Putamen (tissue), 1 donor: Measurements from ENCODE around the gene PROS1.

ENCODE experiments used
- DNase-seq: peaks from one replicate; pipeline ENCODE4 v3.0.0-alpha.2; 2016; ENCODE audit warnings: low spot score

Gene PROS1

DNA sequence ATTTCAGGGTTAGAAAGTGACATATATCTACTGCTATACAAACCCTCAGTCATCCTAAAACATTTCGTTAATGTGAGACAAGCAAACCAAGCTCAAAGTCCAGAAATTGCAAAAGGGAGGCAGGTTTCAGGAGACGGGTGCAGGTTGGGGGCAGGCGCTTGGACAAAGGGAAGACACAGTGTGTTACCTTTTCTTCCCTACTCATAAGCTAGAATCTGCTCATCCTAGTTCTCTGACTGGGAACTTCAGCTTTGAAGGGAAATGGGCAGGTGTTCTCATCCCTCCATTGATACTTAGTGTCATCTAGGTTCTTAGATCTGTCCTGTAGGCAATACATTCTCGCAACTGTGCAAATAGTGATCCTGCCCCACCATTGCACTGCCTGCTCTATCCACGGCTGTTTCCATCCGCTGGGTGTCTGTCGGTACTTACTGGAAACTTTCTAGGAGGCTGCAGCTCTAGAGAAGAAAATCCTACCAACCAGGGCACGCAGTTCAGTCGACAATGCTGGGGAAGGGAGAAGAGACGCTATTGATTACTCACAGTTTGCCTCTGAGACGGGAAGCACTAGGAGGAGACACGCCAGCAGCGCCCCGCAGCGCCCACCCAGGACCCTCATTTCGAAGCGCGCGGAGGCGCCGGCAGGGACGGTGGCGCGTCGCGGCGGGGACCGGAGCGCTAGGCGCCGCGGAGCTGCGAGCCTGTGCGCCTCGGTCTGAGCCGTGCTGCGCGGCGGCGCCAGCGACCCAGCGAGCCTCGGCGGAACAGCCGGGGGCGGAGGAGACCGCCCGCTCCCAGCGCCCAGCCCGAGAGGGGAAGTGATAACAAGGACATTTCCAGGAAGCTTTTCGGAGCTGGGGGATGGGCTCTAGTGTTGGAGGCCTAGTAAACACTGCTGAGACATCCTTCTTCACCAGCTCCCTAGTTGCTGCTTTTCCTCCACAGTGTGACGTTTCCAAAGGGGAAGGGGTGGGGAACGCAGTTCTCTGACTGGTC is at the start of gene PROS1:
TSS of gene PROS1 (minus strand) at position 766 of the 996 bp plus-strand sequence. CDS start at position 619, 147 bp downstream.
- DNase-seq, result peak; percentile 63

DNA sequence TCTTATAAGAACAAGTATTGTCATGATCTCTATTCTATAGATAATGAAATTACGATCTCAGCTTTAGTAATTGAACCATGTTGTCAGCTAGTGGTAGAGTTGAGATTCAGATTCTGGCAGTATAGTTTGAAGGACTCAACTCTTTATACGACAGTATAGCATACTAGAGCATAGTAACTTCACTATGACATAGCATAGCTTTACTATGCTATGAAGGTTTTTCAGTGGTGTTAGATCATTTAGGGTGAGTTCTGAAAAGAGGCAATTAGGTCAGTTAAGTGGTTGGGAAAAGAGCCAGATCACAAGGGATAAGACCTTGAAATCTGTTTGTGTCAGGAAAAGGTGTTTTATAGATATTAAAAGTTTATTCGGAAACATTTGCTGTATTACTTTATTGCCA is 46.6 kb upstream of the PROS1 start:
- no peak for DNase-seq

DNA sequence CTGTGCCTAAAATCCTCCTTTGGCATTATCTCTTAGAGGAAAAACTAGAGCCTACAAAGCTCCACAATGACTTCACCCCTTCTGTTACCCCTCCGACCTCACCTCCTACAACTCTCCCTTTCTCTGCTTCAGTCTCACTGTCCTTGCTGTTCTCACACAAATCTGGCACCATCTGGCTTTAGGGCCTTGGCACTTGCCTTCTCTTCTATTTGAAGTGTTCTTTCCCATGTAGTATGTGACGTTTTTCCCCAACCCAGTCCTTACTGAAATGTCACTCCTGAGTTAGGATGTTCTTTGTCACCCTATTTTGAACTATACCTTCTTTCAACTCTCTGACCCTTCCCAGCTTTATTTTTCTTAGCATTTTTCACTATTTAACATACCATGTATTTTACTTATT is 46.0 kb upstream of the PROS1 start:
- no peak for DNase-seq

DNA sequence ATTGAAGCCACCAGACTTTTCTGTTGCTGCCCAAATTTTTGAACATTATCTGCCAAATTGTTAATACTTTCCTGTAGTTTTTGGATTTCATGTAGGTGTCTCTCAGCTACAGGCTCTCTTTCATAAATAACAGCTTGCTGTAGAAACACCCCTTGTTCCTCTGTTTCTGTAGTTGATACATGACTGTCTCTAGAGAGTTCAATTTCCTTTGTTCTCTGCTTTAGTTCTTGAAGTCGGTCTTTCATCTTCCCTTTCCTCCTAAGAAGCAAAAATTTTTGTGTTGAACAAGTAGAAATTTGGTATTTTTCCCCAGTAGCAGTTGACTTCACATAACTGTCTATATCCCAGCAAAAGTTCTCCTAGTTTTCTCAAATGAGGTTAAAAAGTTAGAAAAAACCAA is 41.3 kb upstream of the PROS1 start:
- no peak for DNase-seq

DNA sequence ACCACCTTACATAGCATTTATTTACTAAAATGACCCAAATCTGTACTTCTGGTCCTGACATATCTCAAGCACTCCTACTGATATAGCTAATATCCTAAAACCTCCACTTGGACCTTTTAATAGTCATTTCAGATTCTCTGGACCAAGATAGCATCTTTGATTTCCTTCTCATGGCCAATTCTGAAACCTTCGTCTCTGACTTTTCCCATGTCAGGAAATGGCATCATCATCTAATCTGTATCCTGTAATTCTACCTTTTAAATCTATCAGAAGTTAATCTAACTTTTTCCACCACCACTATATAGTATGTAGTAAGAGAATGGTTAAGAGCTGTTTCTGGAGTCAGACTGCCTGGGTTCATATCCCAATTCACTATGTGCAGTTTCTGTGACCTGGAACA is 38.5 kb upstream of the PROS1 start:
- DNase-seq, result no peak

DNA sequence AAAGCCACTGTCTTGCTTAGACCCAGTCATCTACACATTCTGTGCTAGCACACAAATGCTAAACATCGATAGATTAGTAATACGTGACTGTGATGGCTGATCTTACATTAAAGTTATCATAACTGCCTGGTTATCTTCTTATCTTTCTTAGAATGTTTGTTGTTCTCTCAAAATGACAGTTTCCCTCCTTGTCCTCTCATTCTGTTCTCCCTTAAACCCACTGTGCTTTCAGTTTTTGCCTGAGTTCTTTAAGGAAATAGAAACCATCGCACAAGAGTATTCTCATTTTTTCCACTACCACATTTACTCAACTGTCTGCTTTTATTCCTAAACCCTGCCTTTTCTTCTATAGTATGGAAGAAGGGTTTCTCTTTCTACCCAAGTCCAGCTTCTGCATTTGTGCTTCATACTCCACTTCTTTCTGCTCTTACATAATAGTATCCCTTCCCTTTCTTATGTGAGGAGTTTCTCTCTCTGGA is 37.6 kb upstream of the PROS1 start:
- no peak for DNase-seq

DNA sequence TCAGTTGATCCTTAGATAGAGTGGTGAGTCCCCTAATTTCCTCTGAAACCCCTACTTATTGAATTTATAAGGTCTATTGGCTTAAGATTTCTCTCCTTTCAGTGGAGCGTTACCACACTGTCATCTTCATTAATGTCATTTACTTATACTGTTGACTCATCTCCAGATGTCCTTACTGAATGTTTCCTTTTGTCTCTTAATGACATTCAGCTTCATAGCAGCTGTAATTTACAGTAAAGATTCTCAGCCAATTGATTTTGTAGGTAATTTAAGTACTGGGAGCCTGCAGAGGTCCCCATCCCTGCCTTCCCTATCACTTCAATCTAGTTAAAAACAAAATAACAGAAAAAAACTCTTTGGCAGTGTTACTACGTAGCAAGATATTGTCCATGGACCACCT is 35.9 kb upstream of the PROS1 start:
- no peak for DNase-seq

DNA sequence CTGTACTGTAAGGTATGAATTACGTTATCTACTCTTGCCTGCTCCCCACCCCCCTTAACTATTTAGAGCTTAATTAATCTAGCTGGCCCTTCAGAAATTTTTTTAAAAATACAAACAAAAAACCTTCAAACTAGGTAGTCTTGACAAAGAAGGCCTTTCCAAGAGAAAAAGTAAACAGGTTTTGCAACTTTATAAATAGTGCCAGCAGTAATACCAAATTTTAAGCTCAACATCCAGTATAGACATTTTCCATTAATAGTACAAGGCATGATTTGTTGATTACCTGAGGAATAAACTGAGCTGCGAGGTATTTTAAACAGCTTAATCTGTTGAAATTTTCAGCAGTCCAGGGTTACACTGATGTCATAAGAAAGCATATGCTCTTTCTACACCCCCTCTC is 34.6 kb upstream of the PROS1 start:
- no peak for DNase-seq

DNA sequence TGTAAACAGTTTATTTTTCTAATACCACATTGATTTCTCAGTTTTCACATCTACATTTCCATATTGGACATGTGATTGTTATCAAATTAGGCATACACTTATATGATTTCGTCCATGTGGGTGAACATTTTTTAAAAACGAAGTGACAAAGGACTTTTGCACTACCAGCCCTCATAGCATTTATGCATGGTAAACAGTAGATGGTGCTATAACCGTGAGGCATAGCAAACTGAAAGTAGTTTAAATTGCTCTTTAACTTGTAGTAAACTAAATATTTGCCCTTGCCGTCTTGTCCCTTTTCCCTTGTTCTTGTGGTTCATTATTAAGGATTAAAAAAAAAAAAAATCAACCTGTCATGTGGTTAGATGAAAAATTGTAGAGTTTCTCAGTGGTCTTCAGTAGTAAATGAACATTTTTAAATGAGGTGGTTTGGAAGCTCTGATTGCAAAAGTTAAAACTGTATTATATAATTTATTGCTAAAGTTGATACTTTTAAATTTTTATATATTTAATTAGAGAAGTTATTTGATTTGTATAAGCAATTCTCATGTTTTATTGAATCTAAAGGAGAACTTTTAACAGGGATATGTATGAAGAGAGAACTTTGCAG is 30.7 kb upstream of the PROS1 start:
- DNase-seq, result peak; percentile 39

DNA sequence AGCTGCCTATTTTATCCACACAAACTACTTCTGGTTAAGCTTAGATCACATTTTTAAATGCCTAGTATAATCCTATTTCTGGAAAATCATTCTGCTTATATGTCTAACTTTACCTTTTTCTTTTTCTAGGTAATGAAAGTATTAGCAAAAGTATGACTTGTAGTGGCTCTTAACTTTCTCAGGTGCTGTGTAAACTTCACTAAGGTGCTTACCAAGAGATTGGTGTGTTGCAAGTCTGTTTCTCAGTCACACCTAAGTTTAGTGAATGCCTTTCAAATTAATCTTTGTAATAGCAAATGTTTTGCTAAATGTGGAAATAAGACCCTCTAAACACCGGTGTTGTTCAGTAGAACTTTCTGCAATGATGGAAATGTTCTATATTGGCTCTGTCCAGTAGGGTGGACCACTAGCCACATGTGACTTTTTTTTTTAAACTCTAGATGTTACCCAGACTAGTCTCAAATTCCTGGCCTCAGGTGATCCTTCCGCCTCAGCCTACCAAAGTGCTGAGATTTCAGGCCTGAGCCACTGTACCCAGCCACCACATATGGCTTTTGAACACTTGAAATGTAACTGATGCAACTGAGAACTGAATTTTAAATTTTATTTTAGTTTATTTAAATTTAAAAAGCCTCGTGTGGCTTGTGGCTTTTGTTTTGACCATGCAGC is 28.3 kb upstream of the PROS1 start:
- DNase-seq, result no peak

DNA sequence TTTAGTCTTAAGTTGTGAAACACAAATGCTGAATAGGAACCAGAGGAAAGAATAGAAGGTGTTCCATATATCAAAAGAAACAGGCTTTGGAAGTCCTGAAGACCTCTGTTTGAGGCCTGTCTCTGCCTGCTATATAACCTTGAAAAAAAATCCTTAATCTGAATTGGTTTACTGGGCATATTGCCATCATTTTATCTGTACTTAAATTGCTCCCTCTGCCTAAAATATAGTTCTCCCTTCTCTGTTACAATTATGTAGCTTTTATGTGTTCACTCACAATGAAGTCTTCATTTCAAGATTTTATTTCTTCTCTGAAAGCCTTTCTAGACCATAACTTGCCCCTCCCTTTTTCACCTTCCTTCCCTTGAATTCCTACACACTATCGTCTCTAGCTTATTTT is 27.5 kb upstream of the PROS1 start:
- DNase-seq, result no peak

DNA sequence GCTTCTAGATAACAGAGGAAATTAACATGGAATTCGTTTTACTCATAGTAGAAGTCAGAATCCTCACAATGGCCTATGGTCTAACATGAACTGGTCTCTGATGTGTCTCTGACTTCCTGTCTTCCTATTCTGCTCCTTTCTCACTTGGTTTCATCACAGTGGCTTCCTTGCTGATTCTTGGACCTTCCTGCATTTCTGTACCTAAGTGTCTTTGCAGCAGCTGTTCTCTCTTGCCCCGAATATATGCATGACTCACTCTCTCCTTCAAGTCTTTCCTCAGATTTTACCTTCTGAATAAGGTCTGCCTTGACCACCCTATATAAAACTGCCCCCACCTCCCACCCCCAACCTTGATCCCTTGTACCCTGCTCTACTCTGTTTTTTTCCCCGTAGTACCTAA is 20.4 kb upstream of the PROS1 start:
- DNase-seq, result no peak

DNA sequence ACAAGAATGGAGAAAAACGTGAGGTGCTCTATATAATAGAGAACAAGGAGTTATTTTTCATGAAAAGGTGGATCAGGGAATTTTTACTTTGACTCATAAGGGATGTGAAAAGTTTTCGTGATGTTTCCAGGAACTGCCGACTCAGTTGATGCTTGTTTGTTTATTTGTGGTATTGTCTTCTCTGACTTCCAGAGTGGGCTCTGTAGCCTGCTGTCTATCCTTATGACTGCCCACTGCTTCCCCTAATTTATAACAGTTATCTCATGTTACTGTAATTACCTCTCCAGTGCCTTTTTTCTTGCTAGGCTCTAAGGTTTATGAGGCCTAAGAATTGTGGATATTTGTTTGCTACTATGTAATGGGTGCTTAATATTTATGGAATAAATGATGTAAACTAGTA is 18.5 kb upstream of the PROS1 start:
- DNase-seq, result no peak

DNA sequence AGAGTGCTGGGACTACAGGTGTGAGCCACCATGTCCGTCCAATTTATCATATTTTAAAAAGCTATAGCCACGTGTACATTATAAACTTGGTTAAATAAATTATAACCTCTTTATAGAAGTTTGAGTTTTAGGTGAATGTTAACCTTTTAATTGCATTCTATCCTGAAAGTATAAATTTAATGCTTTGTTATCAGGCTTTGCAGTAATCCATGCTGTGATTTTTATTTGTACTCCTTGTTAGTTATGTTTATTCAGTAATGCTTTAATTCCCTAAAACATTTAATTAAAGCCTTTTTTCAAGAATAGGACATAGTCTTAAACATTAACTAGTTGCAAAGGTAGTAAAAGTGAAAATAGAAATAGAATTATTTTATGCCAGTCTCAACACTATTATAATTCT is 17.9 kb upstream of the PROS1 start:
- DNase-seq, result no peak

DNA sequence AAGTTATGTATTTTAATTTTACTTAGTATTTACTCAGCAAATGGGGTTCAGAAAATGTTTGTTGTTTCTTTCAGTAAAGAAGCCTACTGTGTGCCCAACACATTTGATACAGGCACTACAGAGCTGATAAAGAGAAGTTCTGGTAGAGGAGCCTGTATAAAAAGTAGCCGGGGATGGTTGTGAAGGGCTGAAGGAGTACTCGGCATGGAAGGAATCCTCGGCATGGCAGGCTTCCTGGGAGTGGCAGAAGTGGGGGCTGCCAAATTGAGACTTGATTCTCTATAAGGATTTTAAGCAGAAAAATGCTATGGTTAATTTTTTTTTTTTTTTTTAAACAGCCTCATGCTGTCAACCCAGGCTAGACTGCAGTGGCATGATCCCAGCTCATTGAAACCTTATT is 15.5 kb upstream of the PROS1 start:
- no peak for DNase-seq

DNA sequence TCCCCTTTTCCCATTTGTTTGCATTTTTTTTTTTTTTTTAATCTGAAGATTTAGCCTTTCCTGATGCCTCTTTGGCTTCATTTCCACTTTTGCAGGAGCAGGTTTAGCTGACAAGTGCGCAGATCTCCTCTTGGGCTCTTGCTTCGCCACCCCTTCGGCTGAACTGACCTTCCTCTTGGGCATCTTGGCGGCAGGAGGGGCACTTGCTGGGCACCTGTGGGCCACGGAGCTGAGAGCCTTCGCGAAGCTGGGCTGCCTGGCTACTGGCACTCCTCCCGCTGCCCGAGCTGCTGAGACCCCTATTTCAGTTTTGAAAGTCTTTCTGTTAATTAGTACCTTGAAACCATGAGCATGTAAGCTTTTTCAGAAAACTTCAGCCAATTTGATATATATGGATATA is 15.1 kb upstream of the PROS1 start:
- no peak for DNase-seq

DNA sequence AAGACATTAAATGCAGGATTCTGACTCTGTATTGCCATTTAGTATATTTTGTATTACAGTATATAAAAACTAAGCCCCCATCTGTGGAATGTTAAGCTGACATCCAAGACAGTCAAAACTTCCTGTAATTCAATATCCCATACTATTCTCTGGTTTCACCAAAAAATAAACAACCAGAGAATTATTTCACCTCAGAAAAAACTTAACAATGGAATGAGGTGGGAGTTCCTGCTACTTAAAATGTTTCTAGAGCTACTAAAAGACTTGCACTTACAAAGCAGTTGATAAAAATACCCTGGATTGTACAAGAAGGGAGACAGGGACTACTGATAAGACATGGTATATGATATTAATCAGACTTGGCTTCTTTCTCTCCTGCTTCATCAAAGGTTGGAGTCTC is 14.6 kb upstream of the PROS1 start:
- no peak for DNase-seq

DNA sequence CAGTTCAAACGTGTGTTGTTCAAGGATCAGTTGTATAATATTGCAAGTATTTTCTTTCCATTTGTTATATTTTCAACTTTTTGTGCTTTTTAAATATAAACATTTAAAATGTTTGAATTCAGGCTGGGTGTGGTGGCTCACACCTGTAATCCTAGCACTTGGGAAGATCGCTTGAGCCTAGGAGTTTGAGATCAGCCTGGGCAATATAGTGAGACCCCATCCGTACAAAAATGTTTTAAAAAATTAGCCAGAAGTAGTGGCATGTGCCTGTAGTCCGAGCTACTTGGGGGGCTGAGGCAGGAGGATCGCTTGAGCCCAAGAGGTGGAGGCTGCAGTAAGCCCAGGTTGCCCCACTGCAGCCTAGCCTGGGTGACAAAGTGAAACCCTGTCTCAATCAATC is 10.9 kb upstream of the PROS1 start:
- DNase-seq, result no peak

DNA sequence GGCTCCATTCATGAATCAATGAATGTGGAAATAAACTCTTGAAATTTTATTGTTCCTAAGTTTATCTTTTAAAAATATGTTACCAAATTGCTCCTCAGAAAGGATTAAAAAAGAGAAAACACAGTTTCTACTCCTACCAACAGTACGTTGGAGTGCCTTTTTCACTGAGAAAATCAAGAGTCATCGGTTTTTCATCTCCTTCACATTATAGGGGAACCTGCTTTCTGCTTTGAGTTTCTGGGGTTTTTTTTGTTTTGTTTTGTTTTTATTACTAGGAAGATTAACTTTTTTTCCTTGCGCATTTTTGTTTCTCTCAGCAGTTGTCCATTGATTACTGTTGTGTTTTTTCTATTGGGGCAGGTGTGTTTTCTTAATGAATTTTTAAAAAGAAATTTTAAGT is 9.7 kb upstream of the PROS1 start:
- DNase-seq, result no peak

DNA sequence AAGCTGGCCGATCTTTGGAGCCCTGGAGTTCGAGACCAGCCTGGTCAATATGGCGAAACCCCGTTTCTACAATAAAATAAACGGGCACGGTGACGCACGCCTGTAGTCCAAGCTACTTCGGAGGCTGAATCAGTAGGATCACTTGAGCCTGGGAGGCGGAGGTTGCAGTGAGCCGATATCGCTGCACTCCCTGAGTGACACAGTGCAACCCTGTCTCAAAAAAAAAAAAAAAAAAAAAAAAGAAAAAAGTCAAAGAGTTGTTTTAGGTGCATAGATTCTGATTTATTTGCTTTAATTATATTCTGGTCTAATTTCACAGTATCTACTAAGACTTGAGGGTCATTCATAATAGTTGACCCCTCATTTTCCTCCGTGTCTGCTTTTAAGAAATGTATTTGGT is 8.0 kb upstream of the PROS1 start:
- no peak for DNase-seq

DNA sequence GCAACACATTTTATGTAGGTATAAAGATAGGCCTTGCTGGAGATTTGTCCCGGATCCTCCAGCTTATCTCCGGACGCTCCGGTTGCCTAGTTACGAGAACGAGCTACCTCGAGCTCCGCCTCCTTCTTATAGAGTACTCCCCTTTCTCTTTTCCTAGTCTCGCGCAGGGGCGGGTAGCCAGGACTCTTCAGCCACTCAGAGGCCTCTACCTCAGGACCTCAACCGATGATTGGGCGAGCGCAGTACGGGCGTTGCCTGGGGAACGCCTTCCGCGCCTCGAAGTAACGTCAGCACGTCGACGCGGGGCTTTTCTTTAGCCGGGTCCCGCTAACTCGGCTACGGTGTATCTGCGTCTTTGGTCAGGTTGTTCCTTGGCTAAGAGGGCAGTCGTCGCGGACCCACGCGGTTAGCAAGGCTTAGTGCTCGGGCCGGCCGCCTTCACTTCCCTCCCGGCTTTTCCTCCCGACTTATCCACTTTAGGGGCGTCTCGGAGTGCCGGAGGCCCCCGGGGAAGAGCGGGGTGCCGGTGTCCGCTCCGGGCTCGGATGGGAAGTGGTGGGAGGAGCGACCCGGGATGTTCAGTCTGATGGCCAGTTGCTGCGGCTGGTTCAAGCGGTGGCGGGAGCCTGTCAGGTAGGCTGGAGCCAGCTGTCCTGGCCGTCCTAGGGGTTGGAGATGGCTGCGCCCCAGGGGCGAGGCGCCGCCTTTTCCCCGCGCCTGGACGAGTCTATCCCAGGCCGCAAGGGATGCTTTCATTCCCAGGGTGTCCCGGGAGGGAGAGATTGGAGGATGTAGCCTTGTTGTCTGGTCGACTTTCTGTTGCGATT is 6.4 kb upstream of the PROS1 start, which contains the start of gene ARL13B:
TSS of gene ARL13B (plus strand) at position 306 of the 827 bp plus-strand sequence. CDS start at position 575, 269 bp downstream.
- DNase-seq, result peak; percentile 98

DNA sequence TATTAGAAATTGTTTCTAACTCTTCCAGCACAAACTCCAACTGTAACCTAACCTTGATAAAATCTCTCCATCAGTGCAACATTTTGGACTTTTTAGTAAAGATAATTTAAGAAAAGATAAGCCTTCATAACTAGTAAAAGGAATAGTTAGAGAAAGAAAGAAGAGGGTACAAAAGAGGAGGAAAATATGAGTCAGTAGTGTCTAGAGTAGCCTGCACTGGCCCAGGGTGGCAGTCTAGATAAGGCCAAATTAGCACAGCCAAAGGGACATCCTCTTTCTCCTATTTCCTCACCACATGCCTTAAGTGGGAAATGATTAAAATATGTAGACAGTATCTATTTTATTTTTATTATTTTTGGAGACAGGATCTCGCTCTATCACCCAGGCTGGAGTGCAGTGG is 3.7 kb downstream of the PROS1 start:
- no peak for DNase-seq
